ENCODE data around the gene PCDHGA5. TPM values are rescaled to one million over a fixed set of nuclear protein-coding genes. Genes with fewer than 3 reads are reported as not detected.
"Not testable (repeated sequence)": the region's sequence is repeated elsewhere in the genome, so short reads cannot be mapped to it uniquely, and the experiment has no call there.

The PCDHGA5 gene
- total RNA-seq, 1 experiment from 2014 or later = 0.42 TPM

DNA sequence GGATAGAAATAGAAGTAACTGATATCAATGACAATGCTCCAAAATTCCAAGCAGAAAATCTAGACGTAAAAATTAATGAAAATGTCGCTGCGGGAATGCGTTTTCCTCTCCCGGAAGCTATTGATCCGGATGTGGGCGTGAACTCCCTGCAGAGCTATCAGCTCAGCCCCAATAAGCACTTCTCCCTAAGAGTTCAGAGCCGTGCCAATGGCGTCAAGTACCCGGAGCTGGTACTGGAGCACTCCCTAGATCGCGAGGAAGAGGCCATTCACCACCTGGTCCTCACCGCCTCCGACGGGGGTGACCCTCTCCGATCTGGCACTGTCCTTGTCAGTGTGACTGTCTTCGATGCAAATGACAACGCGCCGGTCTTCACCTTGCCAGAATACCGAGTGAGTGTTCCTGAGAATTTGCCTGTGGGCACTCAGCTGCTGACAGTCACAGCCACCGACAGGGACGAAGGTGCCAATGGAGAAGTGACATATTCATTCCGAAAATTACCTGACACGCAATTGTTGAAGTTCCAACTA lies 49.6 kb downstream of the PCDHGA5 start:
- DNase-seq (ENCODE audit: unreplicated experiment) = no peak
- Mint-ChIP-seq H3K27ac (ENCODE audit: low read depth, unreplicated experiment) (no peak overlapping the region), H3K27me3 (ENCODE audit: insufficient read depth, unreplicated experiment) (no peaks in the 10 kb centered on the region), H3K9me3 (ENCODE audit: unreplicated experiment) (peaks cover 42% of the 10 kb centered on the region), H3K4me1 (ENCODE audit: insufficient read depth, unreplicated experiment) (no peaks in the 10 kb centered on the region), H3K4me3 (ENCODE audit: unreplicated experiment) (peak overlapping the region; percentile 54), H3K36me3 (ENCODE audit: insufficient read depth, unreplicated experiment) (peaks cover 5% of the 10 kb centered on the region)
- TF ChIP-seq, protein P1, sequence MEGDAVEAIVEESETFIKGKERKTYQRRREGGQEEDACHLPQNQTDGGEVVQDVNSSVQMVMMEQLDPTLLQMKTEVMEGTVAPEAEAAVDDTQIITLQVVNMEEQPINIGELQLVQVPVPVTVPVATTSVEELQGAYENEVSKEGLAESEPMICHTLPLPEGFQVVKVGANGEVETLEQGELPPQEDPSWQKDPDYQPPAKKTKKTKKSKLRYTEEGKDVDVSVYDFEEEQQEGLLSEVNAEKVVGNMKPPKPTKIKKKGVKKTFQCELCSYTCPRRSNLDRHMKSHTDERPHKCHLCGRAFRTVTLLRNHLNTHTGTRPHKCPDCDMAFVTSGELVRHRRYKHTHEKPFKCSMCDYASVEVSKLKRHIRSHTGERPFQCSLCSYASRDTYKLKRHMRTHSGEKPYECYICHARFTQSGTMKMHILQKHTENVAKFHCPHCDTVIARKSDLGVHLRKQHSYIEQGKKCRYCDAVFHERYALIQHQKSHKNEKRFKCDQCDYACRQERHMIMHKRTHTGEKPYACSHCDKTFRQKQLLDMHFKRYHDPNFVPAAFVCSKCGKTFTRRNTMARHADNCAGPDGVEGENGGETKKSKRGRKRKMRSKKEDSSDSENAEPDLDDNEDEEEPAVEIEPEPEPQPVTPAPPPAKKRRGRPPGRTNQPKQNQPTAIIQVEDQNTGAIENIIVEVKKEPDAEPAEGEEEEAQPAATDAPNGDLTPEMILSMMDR (IDR thresholded peaks at IDR 0.05; ENCODE audit: unreplicated experiment) = no peak
- ChIA-PET CTCF (interaction anchor here (0.6 to 5.5 kb wide), 24 partner anchors 10 to 214 kb away, joined by 3 to 38 read pairs (median 5); partner anchors contain the start of genes PCDHB11, PCDHB14, PCDHGB4 and PCDHGC3), POLR2A (interaction anchor here (1.0 to 1.5 kb wide), 4 partner anchors 99 to 147 kb away, joined by 3 to 11 read pairs (median 3); no protein-coding TSS in a partner anchor)
- intact Hi-C loops (cut with micrococcal nuclease) = loop anchor here (10.0 kb wide), 2 partner anchors 189 to 329 kb away; partner anchors contain the start of gene PCDHB14
- BruUV-seq (replicated peaks) = no TSS peak

DNA sequence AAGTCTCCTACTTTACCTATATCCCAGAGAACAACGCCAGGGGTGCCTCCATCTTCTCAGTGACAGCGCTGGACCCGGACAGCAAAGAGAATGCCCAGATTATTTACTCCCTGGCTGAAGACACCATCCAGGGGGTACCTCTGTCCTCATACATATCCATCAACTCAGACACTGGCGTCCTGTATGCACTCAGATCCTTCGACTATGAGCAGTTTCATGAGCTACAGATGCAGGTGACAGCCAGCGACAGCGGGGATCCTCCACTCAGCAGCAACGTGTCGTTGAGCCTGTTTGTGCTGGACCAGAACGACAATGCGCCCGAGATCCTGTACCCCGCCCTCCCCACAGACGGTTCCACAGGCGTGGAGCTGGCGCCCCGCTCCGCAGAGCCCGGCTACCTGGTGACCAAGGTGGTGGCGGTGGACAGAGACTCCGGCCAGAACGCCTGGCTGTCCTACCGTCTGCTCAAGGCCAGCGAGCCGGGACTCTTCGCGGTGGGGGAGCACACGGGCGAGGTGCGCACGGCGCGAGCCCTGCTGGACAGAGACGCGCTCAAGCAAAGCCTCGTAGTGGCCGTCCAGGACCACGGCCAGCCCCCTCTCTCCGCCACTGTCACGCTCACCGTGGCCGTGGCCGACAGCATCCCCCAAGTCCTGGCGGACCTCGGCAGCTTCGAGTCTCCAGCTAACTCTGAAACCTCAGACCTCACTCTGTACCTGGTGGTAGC lies 50.7 kb downstream of the PCDHGA5 start:
- not testable (repeated sequence) for H3K27ac Mint-ChIP-seq (ENCODE audit: low read depth, unreplicated experiment); H3K36me3 Mint-ChIP-seq (ENCODE audit: insufficient read depth, unreplicated experiment); BruUV-seq (replicated peaks); DNase-seq (ENCODE audit: unreplicated experiment); H3K4me1 Mint-ChIP-seq (ENCODE audit: insufficient read depth, unreplicated experiment); H3K4me3 Mint-ChIP-seq (ENCODE audit: unreplicated experiment); H3K27me3 Mint-ChIP-seq (ENCODE audit: insufficient read depth, unreplicated experiment)
- CTCF ChIA-PET = interaction anchor here (0.6 to 5.5 kb wide), 7 partner anchors 95 to 191 kb away, joined by 3 to 38 read pairs (median 6); partner anchors contain the start of gene PCDHB14
- POLR2A ChIA-PET = interaction anchor here (0.6 to 1.2 kb wide), 2 partner anchors 143 to 340 kb away, joined by 3 read pairs; no protein-coding TSS in a partner anchor
- peaks cover 39% of the 10 kb centered on the region for H3K9me3 Mint-ChIP-seq (ENCODE audit: unreplicated experiment)
- intact Hi-C loops (cut with micrococcal nuclease) = loop anchor here (10.0 kb wide), 2 partner anchors 190 to 330 kb away; partner anchors contain the start of gene PCDHB14

DNA sequence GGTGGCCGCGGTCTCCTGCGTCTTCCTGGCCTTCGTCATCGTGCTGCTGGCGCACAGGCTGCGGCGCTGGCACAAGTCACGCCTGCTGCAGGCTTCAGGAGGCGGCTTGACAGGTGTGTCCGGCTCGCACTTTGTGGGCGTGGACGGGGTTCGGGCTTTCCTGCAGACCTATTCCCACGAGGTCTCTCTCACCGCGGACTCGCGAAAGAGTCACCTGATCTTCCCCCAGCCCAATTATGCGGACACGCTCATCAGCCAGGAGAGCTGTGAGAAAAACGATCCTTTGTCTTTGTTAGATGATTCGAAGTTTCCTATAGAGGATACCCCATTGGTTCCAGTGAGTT lies 51.3 kb downstream of the PCDHGA5 start:
- H3K9me3 Mint-ChIP-seq (ENCODE audit: unreplicated experiment) = peaks cover 35% of the 10 kb centered on the region
- H3K4me1 Mint-ChIP-seq (ENCODE audit: insufficient read depth, unreplicated experiment); BruUV-seq (replicated peaks); H3K36me3 Mint-ChIP-seq (ENCODE audit: insufficient read depth, unreplicated experiment); DNase-seq (ENCODE audit: unreplicated experiment); H3K27me3 Mint-ChIP-seq (ENCODE audit: insufficient read depth, unreplicated experiment); H3K27ac Mint-ChIP-seq (ENCODE audit: low read depth, unreplicated experiment); H3K4me3 Mint-ChIP-seq (ENCODE audit: unreplicated experiment): not testable (repeated sequence)
- intact Hi-C loops (cut with micrococcal nuclease) = loop anchor here (10.0 kb wide), 2 partner anchors 190 to 330 kb away; partner anchors contain the start of gene PCDHB14
- ChIA-PET POLR2A (interaction anchor here (0.6 kb wide), 1 partner anchor 340 kb away, joined by 3 read pairs; no protein-coding TSS in a partner anchor), CTCF (interaction anchor here (4.2 to 5.5 kb wide), 2 partner anchors 110 to 149 kb away, joined by 37 to 38 read pairs; no protein-coding TSS in a partner anchor)

Other genes starting within 250 kb of the PCDHGA5 start
- 0.44 and 1.3 TPM in 2 replicates for gene PCDHB4, start 242.3 kb upstream of the PCDHGA5 start, total RNA-seq (2022)
- 1.2 and 1.7 TPM in 2 replicates for gene PCDHB5, start 229.0 kb upstream of the PCDHGA5 start, total RNA-seq (2022)
- gene PCDHB6, start 214.1 kb upstream of the PCDHGA5 start, total RNA-seq (2022) = 0.19 and 0.22 TPM in 2 replicates
- gene PCDHB7, start 191.5 kb upstream of the PCDHGA5 start, total RNA-seq (2022) = 0.28 and 0.29 TPM in 2 replicates
- gene PCDHB8, start 186.4 kb upstream of the PCDHGA5 start, total RNA-seq (2022) = 0.34 TPM in 1 of 2 replicates, not detected in the other
- 1.8 and 2.5 TPM in 2 replicates for gene PCDHB16, start 181.8 kb upstream of the PCDHGA5 start, total RNA-seq (2022)
- gene PCDHB9, start 177.0 kb upstream of the PCDHGA5 start, total RNA-seq (2022) = 1.0 and 1.8 TPM in 2 replicates
- 1.2 and 1.4 TPM in 2 replicates for gene PCDHB10, start 171.8 kb upstream of the PCDHGA5 start, total RNA-seq (2022)
- gene PCDHB11, start 164.5 kb upstream of the PCDHGA5 start, total RNA-seq (2022) = 0.75 and 1.3 TPM in 2 replicates
- 1.6 and 2.3 TPM in 2 replicates for gene PCDHB12, start 155.4 kb upstream of the PCDHGA5 start, total RNA-seq (2022)
- gene PCDHB13, start 150.2 kb upstream of the PCDHGA5 start, total RNA-seq (2022) = 3.5 and 4.7 TPM in 2 replicates
- gene PCDHB14, start 140.8 kb upstream of the PCDHGA5 start, total RNA-seq (2022) = 4.7 and 6.2 TPM in 2 replicates
- gene PCDHB15, start 118.8 kb upstream of the PCDHGA5 start, total RNA-seq (2022) = 0.91 and 1.2 TPM in 2 replicates
- 0.37 and 0.79 TPM in 2 replicates for gene SLC25A2, start 60.1 kb upstream of the PCDHGA5 start, total RNA-seq (2022)
- 81.3 and 94.9 TPM in 2 replicates for gene TAF7, start 43.4 kb upstream of the PCDHGA5 start, total RNA-seq (2022)
- gene PCDHGA1, start 33.6 kb upstream of the PCDHGA5 start, total RNA-seq (2022) = 0.20 and 0.35 TPM in 2 replicates
- 0.32 and 0.33 TPM in 2 replicates for gene PCDHGA2, start 25.4 kb upstream of the PCDHGA5 start, total RNA-seq (2022)
- gene PCDHGA3, start 20.3 kb upstream of the PCDHGA5 start, total RNA-seq (2022) = 0.07 and 0.25 TPM in 2 replicates
- 0.19 and 0.59 TPM in 2 replicates for gene PCDHGB1, start 14.1 kb upstream of the PCDHGA5 start, total RNA-seq (2022)
- gene PCDHGA4, start 9.1 kb upstream of the PCDHGA5 start, total RNA-seq (2022) = 0.26 and 0.44 TPM in 2 replicates
- gene PCDHGB2, start 4.2 kb upstream of the PCDHGA5 start, total RNA-seq (2022) = 0.61 and 0.88 TPM in 2 replicates
- gene PCDHGB3, start 6.1 kb downstream of the PCDHGA5 start, total RNA-seq (2022) = 0.33 and 0.56 TPM in 2 replicates
- gene PCDHGA6, start 9.7 kb downstream of the PCDHGA5 start, total RNA-seq (2022) = 0.44 and 0.49 TPM in 2 replicates
- 0.56 and 0.86 TPM in 2 replicates for gene PCDHGA7, start 18.6 kb downstream of the PCDHGA5 start, total RNA-seq (2022)
- 0.49 and 0.79 TPM in 2 replicates for gene PCDHGB4, start 23.5 kb downstream of the PCDHGA5 start, total RNA-seq (2022)
- 0.28 and 0.56 TPM in 2 replicates for gene PCDHGA8, start 28.5 kb downstream of the PCDHGA5 start, total RNA-seq (2022)
- gene PCDHGB5, start 33.8 kb downstream of the PCDHGA5 start, total RNA-seq (2022) = 3.2 and 5.6 TPM in 2 replicates
- 0.89 and 1.3 TPM in 2 replicates for gene PCDHGA9, start 38.6 kb downstream of the PCDHGA5 start, total RNA-seq (2022)
- gene PCDHGB6, start 43.9 kb downstream of the PCDHGA5 start, total RNA-seq (2022) = 0.68 and 1.4 TPM in 2 replicates
- 1.4 TPM in 2 replicates for gene PCDHGA10, start 48.8 kb downstream of the PCDHGA5 start, total RNA-seq (2022)
- 0.75 and 1.2 TPM in 2 replicates for gene PCDHGB7, start 53.5 kb downstream of the PCDHGA5 start, total RNA-seq (2022)
- 0.30 and 0.76 TPM in 2 replicates for gene PCDHGA11, start 56.9 kb downstream of the PCDHGA5 start, total RNA-seq (2022)
- 0.79 and 0.91 TPM in 2 replicates for gene PCDHGA12, start 66.3 kb downstream of the PCDHGA5 start, total RNA-seq (2022)
- 17.3 and 31.7 TPM in 2 replicates for gene PCDHGC3, start 111.8 kb downstream of the PCDHGA5 start, total RNA-seq (2022)
- gene PCDHGC4, start 120.9 kb downstream of the PCDHGA5 start, total RNA-seq (2022) = 0.40 and 1.7 TPM in 2 replicates
- 0.61 and 0.69 TPM in 2 replicates for gene PCDHGC5, start 124.9 kb downstream of the PCDHGA5 start, total RNA-seq (2022)